ENCODE data around the gene CBX8. TPM values are rescaled to one million over a fixed set of nuclear protein-coding genes. Genes with fewer than 3 reads are reported as not detected.

Gene CBX8
- total and polyA plus RNA-seq, 2 experiments from 2014 or later: 6.5 to 8.6 TPM

DNA sequence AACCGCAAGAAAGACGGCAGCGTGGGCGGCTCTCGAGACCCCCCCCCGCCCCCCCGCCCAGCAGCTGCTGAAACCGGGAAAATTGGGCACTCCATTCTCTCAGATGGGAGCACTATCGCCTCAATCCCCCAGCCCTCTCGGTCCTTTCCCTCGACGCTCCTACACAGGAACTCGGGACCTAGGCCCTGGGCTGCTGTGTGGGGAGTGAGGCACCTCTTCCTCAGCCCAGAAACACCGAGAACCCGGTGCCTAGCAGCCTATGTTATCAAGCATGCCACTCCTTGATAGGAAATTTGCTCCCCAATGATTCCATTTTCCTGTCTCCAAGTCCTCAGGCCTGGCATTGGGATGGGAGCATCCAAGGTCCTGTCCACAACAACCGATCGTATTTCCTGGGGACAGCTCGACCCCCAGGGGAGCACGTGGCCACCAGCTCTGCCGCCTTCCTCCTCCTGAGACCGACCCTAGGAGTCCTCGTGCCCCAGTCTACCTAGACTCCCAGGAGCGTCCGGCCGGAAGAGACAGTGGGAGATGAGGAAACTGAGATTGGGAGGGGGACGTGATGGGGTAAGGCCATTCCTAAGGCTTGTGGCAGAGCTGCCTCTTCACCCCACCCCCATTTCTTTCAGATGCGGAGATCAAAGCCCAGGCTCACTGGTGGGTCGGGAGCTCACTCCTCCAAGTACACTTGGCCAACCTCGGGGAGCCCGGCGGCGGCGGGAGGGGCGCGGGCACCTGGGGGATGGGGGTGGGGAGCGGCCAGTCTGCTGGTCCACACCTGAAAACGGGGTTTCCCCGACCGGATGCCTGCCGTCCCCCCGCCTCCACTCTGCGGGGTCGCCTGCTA, 17.5 kb upstream of the CBX8 start:
- Histone ChIP-seq H3K9me2 (replicated peaks; ENCODE audit: insufficient read depth) (no peaks in the 10 kb centered on the region), H2AFZ (peak overlapping the region; percentile 29), H3K4me3 (no peak overlapping the region), H3K4me2 (peak overlapping the region; percentile 94), H3K79me2 (no peaks in the 10 kb centered on the region), H3K36me3 (replicated peaks; ENCODE audit: insufficient read depth, low read depth) (no peaks in the 10 kb centered on the region), H3K4me1 (ENCODE audit: insufficient read depth) (peaks cover 43% of the 10 kb centered on the region), H3K27ac (no peak overlapping the region), H3K9me3 (ENCODE audit: low read depth) (no peaks in the 10 kb centered on the region), H4K20me1 (ENCODE audit: insufficient read depth, poor library complexity, severe bottlenecking) (no peaks in the 10 kb centered on the region), H3K27me3 (peaks cover 84% of the 10 kb centered on the region)
- peak; percentile 15 for TF ChIP-seq EZH2 (IDR thresholded peaks at IDR 0.05; ENCODE audit: borderline replicate concordance)
- TF ChIP-seq EZH2phosphoT487 (IDR thresholded peaks at IDR 0.05; ENCODE audit: low read depth, severe bottlenecking, unreplicated experiment): peak; percentile 69
- TF ChIP-seq CTCF (IDR thresholded peaks at IDR 0.05; ENCODE audit: poor library complexity): no peak
- WGBS (ENCODE audit: low lambda C conversion rate, missing lambda C conversion rate): 19% methylated on average over 24 of the region's 43 CpGs
- no peak for DNase-seq (ENCODE audit: low spot score)

- Histone ChIP-seq H3K4me3 (no peak overlapping the region), H3K79me2 (no peaks in the 10 kb centered on the region)
- peak; percentile 62 for DNase-seq (ENCODE audit: low spot score)
Measured at GRCh38 chr17:79813297-79814126, 16.6 kb upstream of the CBX8 start.

More at GRCh38 chr17:79813297-79814126, 16.6 kb upstream of the CBX8 start:
- Histone ChIP-seq H3K27ac (no peak overlapping the region), H3K27me3 (peaks cover 84% of the 10 kb centered on the region), H3K9me2 (replicated peaks; ENCODE audit: insufficient read depth) (no peaks in the 10 kb centered on the region), H2AFZ (no peak overlapping the region), H4K20me1 (ENCODE audit: insufficient read depth, poor library complexity, severe bottlenecking) (no peaks in the 10 kb centered on the region), H3K4me1 (ENCODE audit: insufficient read depth) (peaks cover 43% of the 10 kb centered on the region), H3K4me2 (peak overlapping the region; percentile 94), H3K9me3 (ENCODE audit: low read depth) (no peaks in the 10 kb centered on the region), H3K36me3 (replicated peaks; ENCODE audit: insufficient read depth, low read depth) (no peaks in the 10 kb centered on the region)
- no peak for TF ChIP-seq EZH2 (IDR thresholded peaks at IDR 0.05; ENCODE audit: borderline replicate concordance)
- TF ChIP-seq EZH2phosphoT487 (IDR thresholded peaks at IDR 0.05; ENCODE audit: low read depth, severe bottlenecking, unreplicated experiment): no peak
- no peak for TF ChIP-seq CTCF (IDR thresholded peaks at IDR 0.05; ENCODE audit: poor library complexity)
- 2% methylated on average over 18 of the region's 89 CpGs for WGBS (ENCODE audit: low lambda C conversion rate, missing lambda C conversion rate)
